ENCODE data around the gene TINCR.
"Not testable (repeated sequence)": the region's sequence is repeated elsewhere in the genome, so short reads cannot be mapped to it uniquely, and the experiment has no call there.

TINCR gene

GRCh38 chr19:5558101-5558621 is 9.6 kb downstream of the TINCR start:
- DNase-seq, result no peak

- no peak for DNase-seq
These were observed 10.1 kb downstream of the TINCR start for GRCh38 chr19:5557691-5558090.

GRCh38 chr19:5554828-5555227 is 12.9 kb downstream of the TINCR start:
- no peak for DNase-seq

- DNase-seq, result no peak
These were observed 13.9 kb downstream of the TINCR start for GRCh38 chr19:5553892-5554291.

GRCh38 chr19:5547881-5548280 is 19.9 kb downstream of the TINCR start:
- no peak for DNase-seq

- DNase-seq, result no peak
These were observed 21.8 kb downstream of the TINCR start for GRCh38 chr19:5545984-5546383.

- DNase-seq, result no peak
These were observed 22.7 kb downstream of the TINCR start for GRCh38 chr19:5545051-5545450.

GRCh38 chr19:5542665-5543064 is 25.1 kb downstream of the TINCR start:
- peak; percentile 25 for DNase-seq

- DNase-seq, result no peak
These were observed 26.3 kb downstream of the TINCR start for GRCh38 chr19:5541456-5541855.

- DNase-seq, result no peak
These were observed 27.5 kb downstream of the TINCR start for GRCh38 chr19:5540208-5540607.

- DNase-seq, result no peak
These were observed 29.9 kb downstream of the TINCR start for GRCh38 chr19:5537870-5538269.

- not testable (repeated sequence) for DNase-seq
These were observed 30.7 kb downstream of the TINCR start for GRCh38 chr19:5536982-5537579.

GRCh38 chr19:5536337-5536894 is 31.3 kb downstream of the TINCR start:
- DNase-seq, result no peak

GRCh38 chr19:5534787-5535586 is 32.8 kb downstream of the TINCR start:
- DNase-seq, result no peak

- no peak for DNase-seq
These were observed 34.5 kb downstream of the TINCR start for GRCh38 chr19:5533257-5533656.

GRCh38 chr19:5530701-5531100 is 37.1 kb downstream of the TINCR start:
- DNase-seq, result no peak

GRCh38 chr19:5526691-5527090 is 41.1 kb downstream of the TINCR start:
- no peak for DNase-seq

- DNase-seq, result no peak
These were observed 43.7 kb downstream of the TINCR start for GRCh38 chr19:5524081-5524480.

- no peak for DNase-seq
These were observed 45.6 kb downstream of the TINCR start for GRCh38 chr19:5522106-5522505.

GRCh38 chr19:5520501-5520900 is 47.3 kb downstream of the TINCR start:
- DNase-seq, result no peak

- no peak for DNase-seq
These were observed 48.7 kb downstream of the TINCR start for GRCh38 chr19:5519076-5519475.

- no peak for DNase-seq
These were observed 52.0 kb downstream of the TINCR start for GRCh38 chr19:5515737-5516136.

GRCh38 chr19:5514001-5514400 is 53.8 kb downstream of the TINCR start:
- DNase-seq, result no peak

- no peak for DNase-seq
These were observed 55.0 kb downstream of the TINCR start for GRCh38 chr19:5512715-5513114.

All from NCI-H1694 treated with DMSO at 0.1 percent for 48 hours (cell line).